ENCODE data around the gene RGS3. TPM values are rescaled to one million over a fixed set of nuclear protein-coding genes. Genes with fewer than 3 reads are reported as not detected.

RGS3 gene
- total and polyA plus RNA-seq, 10 of the 15 experiments (the other 5 are each of a cell fraction or from before 2014, with no cell fraction given) = 2.9 to 138 (median 28.8) TPM

GRCh38 chr9:113596616-113597320 is 133.2 kb downstream of the RGS3 start:
- no peak overlapping the region for H3K27ac ChIP-seq (ENCODE audit: control insufficient read depth, insufficient read depth)
- 76% methylated on average over 27 of the region's 27 CpGs for WGBS (ENCODE audit: insufficient coverage, insufficient replicate concordance, low lambda C conversion rate, missing lambda C conversion rate)
- ChIA-PET CTCF (interaction anchor here (18.0 kb wide), 1 partner anchor 60 kb away, joined by 565 read pairs; no protein-coding TSS in a partner anchor), POLR2A (no interaction called here), SMC1A (ENCODE audit: uncharacterized antibody, unreplicated experiment) (interaction anchor here (10.5 kb wide), 1 partner anchor 58 kb away, joined by 270 read pairs; no protein-coding TSS in a partner anchor), RAD21 (ENCODE audit: unreplicated experiment) (interaction anchor here (0.7 kb wide), 1 partner anchor 61 kb away, joined by 3 read pairs; no protein-coding TSS in a partner anchor)
- ATAC-seq (no peak), FAIRE-seq (no peak), DNase-seq (ENCODE audit: low read depth, low spot score) (no peak)
- BruUV-seq (replicated peaks) = no TSS peak
- H4K20me1 ChIP-seq (ENCODE audit: control insufficient read depth, insufficient read depth) = no peaks in the 10 kb centered on the region
- no peak overlapping the region for H3K9ac ChIP-seq (ENCODE audit: control insufficient read depth, insufficient read depth, low read length)
- no peak overlapping the region for H3K4me3 ChIP-seq
- H3K4me2 ChIP-seq (ENCODE audit: control insufficient read depth, insufficient read depth) = no peak overlapping the region
- H3K27me3 ChIP-seq (replicated peaks in 1 of 2; ENCODE audit: control insufficient read depth in 2 of 2, insufficient read depth in 2 of 2, low read length in 1 of 2) = no peaks in the 10 kb centered on the region
- H3K36me3 ChIP-seq (ENCODE audit: control insufficient read depth in 2 of 2, insufficient read depth in 2 of 2, low read length in 1 of 2) = peaks cover 8 to 16% of the 10 kb centered on the region in 2 experiments; a peak in 3 of 4 replicates
- in situ Hi-C loops (cut with MboI) (loop anchor here (5.0 kb wide), 1 partner anchor 61 kb away; no protein-coding TSS in a partner anchor), intact Hi-C loops (cut with micrococcal nuclease; ENCODE audit: unreplicated experiment) (no loop called here)
- no peaks in the 10 kb centered on the region for H3K9me3 ChIP-seq (replicated peaks; ENCODE audit: control insufficient read depth, insufficient read depth, low read length)
- no peaks in the 10 kb centered on the region for H3K79me2 ChIP-seq (ENCODE audit: control insufficient read depth, insufficient read depth, low read length)
- peaks cover 25% of the 10 kb centered on the region for H3K4me1 ChIP-seq (ENCODE audit: control insufficient read depth, insufficient read depth, low read length)
- TF ChIP-seq POLR2AphosphoS2 (IDR thresholded peaks at IDR 0.05; ENCODE audit: low read depth, low read length) (0 out of 2 replicates have a peak, but pooled peaks have one; percentile 9), NR2C1 (IDR thresholded peaks at IDR 0.05) (no peak)
- no peak overlapping the region for H2AFZ ChIP-seq (ENCODE audit: control insufficient read depth, low read depth, low read length)

DNA sequence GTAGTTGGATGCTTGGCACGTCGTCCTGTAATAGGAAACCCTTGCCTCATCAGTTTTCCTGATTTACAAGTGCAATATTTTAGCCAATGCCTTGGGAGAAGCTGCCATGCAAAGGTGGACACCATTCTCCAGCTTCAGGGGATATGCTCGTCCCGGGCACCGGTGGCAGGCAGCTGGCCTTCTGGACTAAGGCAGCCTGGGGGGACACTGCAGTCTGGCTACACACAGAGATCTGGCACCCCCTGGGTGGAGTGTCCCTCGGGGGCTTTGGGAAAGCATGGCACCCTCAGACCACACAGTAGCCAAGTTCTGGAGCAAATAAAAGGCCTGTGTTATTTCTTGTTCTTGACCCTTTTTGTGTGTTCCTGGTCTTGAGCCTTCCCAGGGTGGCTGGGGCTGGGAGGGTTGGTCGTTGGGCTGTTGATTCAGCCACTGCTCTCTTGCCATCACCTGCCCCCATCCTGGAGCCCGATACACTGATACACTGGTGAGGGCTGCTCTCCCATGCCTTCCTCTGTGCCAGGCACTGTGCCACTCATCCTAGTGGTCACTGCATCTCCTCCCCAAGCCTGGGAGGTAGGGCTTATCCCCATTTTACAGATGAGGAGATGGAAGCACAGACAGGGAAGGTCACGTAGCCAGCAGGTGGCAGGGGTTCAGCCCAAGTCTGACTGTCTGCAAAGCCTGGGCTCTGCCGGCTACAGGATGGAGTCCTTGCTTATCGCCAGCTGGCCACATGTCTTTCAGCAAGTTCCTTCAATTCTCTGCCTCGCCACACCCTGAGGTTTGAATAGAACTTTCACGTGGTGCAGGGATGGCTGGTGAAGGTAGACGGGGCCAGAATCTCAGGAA is 134.1 kb downstream of the RGS3 start:
- H4K20me1 ChIP-seq (ENCODE audit: control insufficient read depth, insufficient read depth) = no peaks in the 10 kb centered on the region
- no peaks in the 10 kb centered on the region for H3K9me3 ChIP-seq (replicated peaks; ENCODE audit: control insufficient read depth, insufficient read depth, low read length)
- no peaks in the 10 kb centered on the region for H3K27me3 ChIP-seq (replicated peaks in 1 of 2; ENCODE audit: control insufficient read depth in 2 of 2, insufficient read depth in 2 of 2, low read length in 1 of 2)
- CTCF ChIA-PET = interaction anchor here (18.0 kb wide), 1 partner anchor 59 kb away, joined by 565 read pairs; no protein-coding TSS in a partner anchor
- no peaks in the 10 kb centered on the region for H3K79me2 ChIP-seq (ENCODE audit: control insufficient read depth, insufficient read depth, low read length)
- peaks cover 21% of the 10 kb centered on the region for H3K4me1 ChIP-seq (ENCODE audit: control insufficient read depth, insufficient read depth, low read length)
- POLR2A ChIA-PET = no interaction called here
- 60% methylated on average over 14 of the region's 14 CpGs for WGBS (ENCODE audit: insufficient coverage, insufficient replicate concordance, low lambda C conversion rate, missing lambda C conversion rate)
- intact Hi-C loops (cut with micrococcal nuclease; ENCODE audit: unreplicated experiment) (no loop called here), in situ Hi-C loops (cut with MboI) (loop anchor here (5.0 kb wide), 1 partner anchor 60 kb away; no protein-coding TSS in a partner anchor)
- no TSS peak for BruUV-seq (replicated peaks)
- no peak overlapping the region for H2AFZ ChIP-seq (ENCODE audit: control insufficient read depth, low read depth, low read length)
- DNase-seq (ENCODE audit: low read depth, low spot score) = no peak
- no peak for FAIRE-seq
- SMC1A ChIA-PET (ENCODE audit: uncharacterized antibody, unreplicated experiment) = no interaction called here
- H3K27ac ChIP-seq (ENCODE audit: control insufficient read depth, insufficient read depth) = no peak overlapping the region
- no peak overlapping the region for H3K9ac ChIP-seq (ENCODE audit: control insufficient read depth, insufficient read depth, low read length)
- H3K4me3 ChIP-seq = no peak overlapping the region
- no peak for ATAC-seq
- H3K36me3 ChIP-seq (ENCODE audit: control insufficient read depth in 2 of 2, insufficient read depth in 2 of 2, low read length in 1 of 2) = peaks cover 8 to 16% of the 10 kb centered on the region in 2 experiments; a peak in 3 of 4 replicates
- RAD21 ChIA-PET (ENCODE audit: unreplicated experiment) = interaction anchor here (0.7 kb wide), 1 partner anchor 60 kb away, joined by 3 read pairs; no protein-coding TSS in a partner anchor
- no peak overlapping the region for H3K4me2 ChIP-seq (ENCODE audit: control insufficient read depth, insufficient read depth)
- TF ChIP-seq POU2F2 (IDR thresholded peaks at IDR 0.05; ENCODE audit: borderline replicate concordance, low read depth, low read length) = no peak
- TF ChIP-seq ZNF217 (IDR thresholded peaks at IDR 0.05) = no peak
- TF ChIP-seq IRF5 (IDR thresholded peaks at IDR 0.05; ENCODE audit: borderline replicate concordance) = no peak
- no peak for TF ChIP-seq SIX5 (IDR thresholded peaks at IDR 0.05; ENCODE audit: low read depth, low read length, severe bottlenecking)
- TF ChIP-seq, protein P1, sequence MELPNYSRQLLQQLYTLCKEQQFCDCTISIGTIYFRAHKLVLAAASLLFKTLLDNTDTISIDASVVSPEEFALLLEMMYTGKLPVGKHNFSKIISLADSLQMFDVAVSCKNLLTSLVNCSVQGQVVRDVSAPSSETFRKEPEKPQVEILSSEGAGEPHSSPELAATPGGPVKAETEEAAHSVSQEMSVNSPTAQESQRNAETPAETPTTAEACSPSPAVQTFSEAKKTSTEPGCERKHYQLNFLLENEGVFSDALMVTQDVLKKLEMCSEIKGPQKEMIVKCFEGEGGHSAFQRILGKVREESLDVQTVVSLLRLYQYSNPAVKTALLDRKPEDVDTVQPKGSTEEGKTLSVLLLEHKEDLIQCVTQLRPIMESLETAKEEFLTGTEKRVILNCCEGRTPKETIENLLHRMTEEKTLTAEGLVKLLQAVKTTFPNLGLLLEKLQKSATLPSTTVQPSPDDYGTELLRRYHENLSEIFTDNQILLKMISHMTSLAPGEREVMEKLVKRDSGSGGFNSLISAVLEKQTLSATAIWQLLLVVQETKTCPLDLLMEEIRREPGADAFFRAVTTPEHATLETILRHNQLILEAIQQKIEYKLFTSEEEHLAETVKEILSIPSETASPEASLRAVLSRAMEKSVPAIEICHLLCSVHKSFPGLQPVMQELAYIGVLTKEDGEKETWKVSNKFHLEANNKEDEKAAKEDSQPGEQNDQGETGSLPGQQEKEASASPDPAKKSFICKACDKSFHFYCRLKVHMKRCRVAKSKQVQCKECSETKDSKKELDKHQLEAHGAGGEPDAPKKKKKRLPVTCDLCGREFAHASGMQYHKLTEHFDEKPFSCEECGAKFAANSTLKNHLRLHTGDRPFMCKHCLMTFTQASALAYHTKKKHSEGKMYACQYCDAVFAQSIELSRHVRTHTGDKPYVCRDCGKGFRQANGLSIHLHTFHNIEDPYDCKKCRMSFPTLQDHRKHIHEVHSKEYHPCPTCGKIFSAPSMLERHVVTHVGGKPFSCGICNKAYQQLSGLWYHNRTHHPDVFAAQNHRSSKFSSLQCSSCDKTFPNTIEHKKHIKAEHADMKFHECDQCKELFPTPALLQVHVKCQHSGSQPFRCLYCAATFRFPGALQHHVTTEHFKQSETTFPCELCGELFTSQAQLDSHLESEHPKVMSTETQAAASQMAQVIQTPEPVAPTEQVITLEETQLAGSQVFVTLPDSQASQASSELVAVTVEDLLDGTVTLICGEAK (IDR thresholded peaks at IDR 0.05; ENCODE audit: borderline replicate concordance) = no peak
- no peak for TF ChIP-seq YBX1 (IDR thresholded peaks at IDR 0.05)

Measured in GM12878 (cell line).